Measurements from ENCODE around the gene UBE3C. TPM values are rescaled to one million over a fixed set of nuclear protein-coding genes. Genes with fewer than 3 reads are reported as not detected.
A peak's percentile ranks its signal among the peaks of the same experiment; 100 is the strongest.

UBE3C gene
- total RNA-seq, 1 experiment from 2014 or later, result 81.1 TPM

DNA sequence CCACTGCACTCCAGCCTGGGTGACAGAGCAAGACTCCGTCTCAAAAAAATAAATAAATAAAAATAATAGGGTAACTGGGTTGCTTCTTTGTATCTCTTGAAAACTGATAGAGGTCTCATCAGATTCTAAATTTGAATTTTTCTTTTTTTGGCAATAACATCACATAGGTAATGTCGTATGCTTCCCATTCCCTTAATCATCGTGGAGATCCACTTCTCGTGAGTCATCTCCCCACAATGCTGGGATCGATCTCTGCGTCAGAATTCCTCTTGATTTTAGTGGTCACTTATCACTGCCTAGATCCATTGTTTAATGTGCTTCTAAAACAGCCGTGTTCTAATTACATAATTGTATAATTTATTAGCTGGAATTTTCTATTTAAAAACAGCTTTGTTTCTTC, 127.5 kb downstream of the UBE3C start:
- H3K27me3 Mint-ChIP-seq (ENCODE audit: unreplicated experiment), result no peaks in the 10 kb centered on the region
- TF ChIP-seq CTCF (IDR thresholded peaks at IDR 0.05; ENCODE audit: unreplicated experiment), result no peak
- DNase-seq, result no peak
- BruUV-seq (replicated peaks), result no TSS peak
- CTCF ChIA-PET, result no interaction called here
- intact Hi-C loops (cut with micrococcal nuclease; ENCODE audit: unreplicated experiment), result no loop called here
- H3K4me1 Mint-ChIP-seq (ENCODE audit: low read depth, unreplicated experiment), result no peaks in the 10 kb centered on the region
- no peaks in the 10 kb centered on the region for H3K9me3 Mint-ChIP-seq (ENCODE audit: low read depth, unreplicated experiment)
- no peak overlapping the region for H3K27ac Mint-ChIP-seq (ENCODE audit: unreplicated experiment)
- H3K36me3 Mint-ChIP-seq (ENCODE audit: insufficient read depth, unreplicated experiment), result peaks cover 60% of the 10 kb centered on the region
- H3K4me3 Mint-ChIP-seq (ENCODE audit: low read depth, unreplicated experiment), result no peak overlapping the region

DNA sequence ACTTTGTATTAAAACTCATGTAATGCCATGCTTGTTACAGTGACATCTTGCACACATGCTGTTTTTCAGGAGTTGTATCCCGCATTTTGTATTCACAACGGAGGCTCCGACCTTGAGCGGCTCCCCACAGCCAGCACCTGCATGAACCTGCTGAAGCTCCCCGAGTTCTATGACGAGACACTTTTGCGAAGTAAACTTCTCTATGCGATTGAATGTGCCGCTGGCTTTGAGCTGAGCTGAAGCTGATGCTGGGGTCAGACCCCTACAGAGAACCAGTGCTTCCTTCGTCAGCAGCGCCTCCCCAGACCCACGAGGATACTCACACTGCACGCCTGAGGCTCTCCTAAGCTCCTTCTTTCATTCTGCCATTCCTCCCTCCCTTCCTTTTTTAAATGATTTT, 128.8 kb downstream of the UBE3C start:
- H3K9me3 Mint-ChIP-seq (ENCODE audit: low read depth, unreplicated experiment), result no peaks in the 10 kb centered on the region
- intact Hi-C loops (cut with micrococcal nuclease; ENCODE audit: unreplicated experiment), result no loop called here
- CTCF ChIA-PET, result no interaction called here
- no peak for TF ChIP-seq CTCF (IDR thresholded peaks at IDR 0.05; ENCODE audit: unreplicated experiment)
- H3K4me1 Mint-ChIP-seq (ENCODE audit: low read depth, unreplicated experiment), result no peaks in the 10 kb centered on the region
- no peak overlapping the region for H3K4me3 Mint-ChIP-seq (ENCODE audit: low read depth, unreplicated experiment)
- no peak for DNase-seq
- no peak overlapping the region for H3K27ac Mint-ChIP-seq (ENCODE audit: unreplicated experiment)
- no TSS peak for BruUV-seq (replicated peaks)
- no peaks in the 10 kb centered on the region for H3K27me3 Mint-ChIP-seq (ENCODE audit: unreplicated experiment)
- H3K36me3 Mint-ChIP-seq (ENCODE audit: insufficient read depth, unreplicated experiment), result peaks cover 71% of the 10 kb centered on the region

DNA sequence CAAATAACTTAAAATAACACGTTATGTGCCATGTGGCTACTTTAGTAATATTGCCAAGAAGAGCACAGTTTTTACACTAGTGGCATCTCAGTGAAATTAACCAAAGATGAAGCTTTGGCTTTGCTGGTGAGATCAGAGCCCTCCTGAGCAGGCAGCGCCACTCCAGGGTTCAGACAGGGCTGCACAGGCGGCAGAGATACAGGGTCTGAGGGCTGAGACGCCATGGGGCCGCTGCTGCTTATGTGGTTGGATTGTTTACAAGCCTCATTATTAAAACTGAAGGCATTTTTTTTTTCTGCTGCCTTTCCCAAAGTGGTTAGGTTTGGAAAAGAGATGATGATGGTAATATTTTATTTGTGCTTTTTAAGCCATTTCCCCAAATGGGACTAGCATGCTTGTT, 129.2 kb downstream of the UBE3C start:
- H3K4me1 Mint-ChIP-seq (ENCODE audit: low read depth, unreplicated experiment), result no peaks in the 10 kb centered on the region
- peaks cover 69% of the 10 kb centered on the region for H3K36me3 Mint-ChIP-seq (ENCODE audit: insufficient read depth, unreplicated experiment)
- DNase-seq, result no peak
- intact Hi-C loops (cut with micrococcal nuclease; ENCODE audit: unreplicated experiment), result no loop called here
- no peaks in the 10 kb centered on the region for H3K9me3 Mint-ChIP-seq (ENCODE audit: low read depth, unreplicated experiment)
- no peaks in the 10 kb centered on the region for H3K27me3 Mint-ChIP-seq (ENCODE audit: unreplicated experiment)
- CTCF ChIA-PET, result no interaction called here
- no peak overlapping the region for H3K27ac Mint-ChIP-seq (ENCODE audit: unreplicated experiment)
- no peak overlapping the region for H3K4me3 Mint-ChIP-seq (ENCODE audit: low read depth, unreplicated experiment)
- TSS peak; percentile 21 for BruUV-seq (replicated peaks)
- TF ChIP-seq CTCF (IDR thresholded peaks at IDR 0.05; ENCODE audit: unreplicated experiment), result no peak

DNA sequence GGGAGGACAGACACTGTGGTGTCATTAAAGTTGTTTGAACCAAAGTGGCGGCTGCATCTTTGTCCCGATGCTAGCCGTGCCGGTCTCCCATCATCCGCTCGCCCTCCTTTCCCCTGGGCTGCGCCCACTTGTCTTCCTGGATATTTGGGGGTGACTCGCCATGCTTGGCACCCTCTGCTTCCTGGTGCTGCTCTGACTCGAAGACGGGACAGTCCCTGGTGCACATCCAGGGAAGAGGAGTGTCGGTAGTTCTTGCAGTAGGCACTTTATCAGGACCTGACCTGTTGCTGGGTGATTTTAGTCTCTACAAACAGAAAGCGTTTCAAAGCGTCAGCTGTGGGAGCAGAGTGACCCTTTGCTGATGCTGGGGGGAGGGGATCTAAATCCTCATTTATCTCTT, 129.8 kb downstream of the UBE3C start:
- Mint-ChIP-seq H3K27ac (ENCODE audit: unreplicated experiment) (no peak overlapping the region), H3K9me3 (ENCODE audit: low read depth, unreplicated experiment) (no peaks in the 10 kb centered on the region), H3K4me3 (ENCODE audit: low read depth, unreplicated experiment) (no peak overlapping the region), H3K4me1 (ENCODE audit: low read depth, unreplicated experiment) (no peaks in the 10 kb centered on the region), H3K36me3 (ENCODE audit: insufficient read depth, unreplicated experiment) (peaks cover 69% of the 10 kb centered on the region), H3K27me3 (ENCODE audit: unreplicated experiment) (no peaks in the 10 kb centered on the region)
- intact Hi-C loops (cut with micrococcal nuclease; ENCODE audit: unreplicated experiment), result no loop called here
- CTCF ChIA-PET, result no interaction called here
- BruUV-seq (replicated peaks), result no TSS peak
- DNase-seq, result no peak
- TF ChIP-seq CTCF (IDR thresholded peaks at IDR 0.05; ENCODE audit: unreplicated experiment), result no peak
